HCT116 (cell line): ENCODE measurements around the gene NUCB2. TPM values are rescaled to one million over a fixed set of nuclear protein-coding genes. Genes with fewer than 3 reads are reported as not detected.

Experiments used
- ATAC-seq: fragments of 200-7000 bp; cut with Tn5 transposase; 2 replicates; pipeline ENCODE4 v1.9.1; 2020; ENCODE audit warnings: mild to moderate bottlenecking, moderate library complexity
- BruUV-seq: library from RNA; stranded (reverse); fragments of 400-500 nt; replicated peaks from 2 replicates; lab custom pipeline; 2021; lab: Mats Ljungman, UMichigan
- CTCF ChIA-PET: fragments of 300-600 bp; sonication (Branson Sonifier 250); formaldehyde crosslinking; loops from one replicate; lab custom pipeline; 2021; ENCODE audit warnings: antibody characterized with exemption; lab: Charles Lee
- POLR2A ChIA-PET: fragments of 300-600, 350-600 bp; sonication (Branson Sonifier 250); formaldehyde crosslinking; loops from one replicate; lab custom pipeline; 2021; ENCODE audit warnings: antibody characterized with exemption; lab: Charles Lee
- RAD21 ChIA-PET, 2 experiments: fragments of 300-600 bp; sonication (Branson Sonifier 250); formaldehyde crosslinking; loops; one replicate each; lab custom pipeline; 2023; ENCODE audit warnings: low total read pairs in 2 of 2; ENCODE audit not compliant: uncharacterized antibody in 2 of 2, unreplicated experiment in 2 of 2, low non-redundant PET in 1 of 2; lab: Charles Lee
- DNase-seq: peaks from one replicate; pipeline ENCODE4 v3.0.0-alpha.2; 2010; ENCODE audit warnings: low read depth, low spot score
- H2AFZ ChIP-seq: fragments of 200-600 bp; shearing (Covaris generic), sonication (generic); 2 replicates; pipeline ENCODE4 v1.6.1; 2017; ENCODE audit warnings: low read depth, mixed run types, mixed read lengths, antibody characterized with exemption, low read length; ENCODE audit not compliant: poor library complexity, severe bottlenecking
- H3K27ac ChIP-seq: 2 replicates; pipeline ENCODE4 v1.5.1; 2012; ENCODE audit warnings: low read depth, low read length
- H3K27me3 ChIP-seq: fragments of 200-600 bp; sonication (generic); 2 replicates; pipeline ENCODE4 v1.6.1; 2016; ENCODE audit warnings: mixed run types, low read length, mixed read lengths; ENCODE audit not compliant: insufficient read depth
- H3K36me3 ChIP-seq, 2 experiments: fragments of 200-500 bp in 1 of 2; fragments of 200-600 bp in 1 of 2; sonication (Bioruptor generic) in 1 of 2; sonication (generic) in 1 of 2; 2 replicates each; pipeline versions ENCODE4 v1.5.1 to v1.6.1; 2014 to 2016; ENCODE audit warnings: low read length in 2 of 2, inconsistent platforms in 1 of 2, mixed read lengths in 1 of 2, mixed run types in 1 of 2; ENCODE audit not compliant: insufficient read depth in 2 of 2, control insufficient read depth in 1 of 2
- H3K4me1 ChIP-seq, 2 experiments: fragments of 200-600 bp in 1 of 2; sonication (generic) in 1 of 2; 2 replicates each; pipeline versions ENCODE4 v1.5.1 to v1.6.1; 2012 to 2017; ENCODE audit warnings: low read length in 2 of 2, inconsistent platforms in 1 of 2, mild to moderate bottlenecking in 1 of 2, mixed read lengths in 1 of 2, mixed run types in 1 of 2, moderate library complexity in 1 of 2; ENCODE audit not compliant: insufficient read depth in 2 of 2, control insufficient read depth in 1 of 2
- H3K4me2 ChIP-seq: fragments of 200-600 bp; sonication (generic); 2 replicates; pipeline ENCODE4 v1.6.1; 2017; ENCODE audit warnings: mixed run types, low read length, mixed read lengths
- H3K4me3 ChIP-seq, 2 experiments: fragments of 200-600 bp in 1 of 2; sonication (generic) in 1 of 2; replicated peaks in 1 of 2; 2 replicates each; pipeline ENCODE4 v1.5.1; 2011 to 2016; ENCODE audit warnings: low read length in 2 of 2, control low read depth in 1 of 2, low read depth in 1 of 2, mild to moderate bottlenecking in 1 of 2, mixed read lengths in 1 of 2, mixed run types in 1 of 2
- H3K79me2 ChIP-seq: fragments of 200-600 bp; sonication (generic); 2 replicates; pipeline ENCODE4 v1.6.1; 2017; ENCODE audit warnings: mild to moderate bottlenecking, mixed run types, low read length, moderate library complexity, mixed read lengths; ENCODE audit not compliant: insufficient read depth
- H3K9ac ChIP-seq: fragments of 200-600 bp; sonication (generic); 2 replicates; pipeline ENCODE4 v1.6.1; 2016; ENCODE audit warnings: low read length, mixed read lengths
- H3K9me2 ChIP-seq: fragments of 200-600 bp; sonication (generic), shearing (Covaris generic); 2 replicates; pipeline ENCODE4 v1.6.1; 2017; ENCODE audit warnings: mixed run types, mild to moderate bottlenecking, moderate library complexity; ENCODE audit not compliant: insufficient read depth
- H3K9me3 ChIP-seq, 2 experiments: fragments of 200-500 bp in 1 of 2; fragments of 200-600 bp in 1 of 2; sonication (Bioruptor generic) in 1 of 2; sonication (generic) in 1 of 2; 2 replicates each; pipeline ENCODE4 v1.6.1; 2014 to 2017; ENCODE audit warnings: low read length in 2 of 2, mixed read lengths in 2 of 2, inconsistent platforms in 1 of 2, low read depth in 1 of 2, mild to moderate bottlenecking in 1 of 2, mixed run types in 1 of 2, moderate library complexity in 1 of 2; ENCODE audit not compliant: control insufficient read depth in 1 of 2, insufficient read depth in 1 of 2
- H4K20me1 ChIP-seq: fragments of 200-600 bp; sonication (generic), shearing (Covaris generic); 2 replicates; pipeline ENCODE4 v1.6.1; 2017; ENCODE audit warnings: mixed run types, mild to moderate bottlenecking, moderate library complexity; ENCODE audit not compliant: insufficient read depth
- ATF3 ChIP-seq: IDR thresholded peaks from 2 replicates; pipeline ENCODE4 v1.6.1; 2012
- CTCF ChIP-seq, 3 experiments: fragments of 200-600 bp in 1 of 3; sonication (generic) in 1 of 3; IDR thresholded peaks in 2 of 3; conservative IDR thresholded peaks in 1 of 3; 2 replicates each; pipeline ENCODE4 v1.5.1; 2012 to 2017; ENCODE audit warnings: low read depth in 2 of 3, low read length in 2 of 3, antibody characterized with exemption in 1 of 3, borderline replicate concordance in 1 of 3, control low read depth in 1 of 3, mild to moderate bottlenecking in 1 of 3, mixed read lengths in 1 of 3, mixed run types in 1 of 3, moderate library complexity in 1 of 3; ENCODE audit not compliant: insufficient read depth in 1 of 3
- EGR1 ChIP-seq: IDR thresholded peaks from 2 replicates; pipeline ENCODE4 v1.6.1; 2012; ENCODE audit warnings: low read depth
- EZH2phosphoT487 ChIP-seq: fragments of 200-600 bp; IDR thresholded peaks from 2 replicates; pipeline ENCODE4 v1.6.1; 2018; ENCODE audit warnings: antibody characterized with exemption, borderline replicate concordance
- FOSL1 ChIP-seq: IDR thresholded peaks from 2 replicates; pipeline ENCODE4 v1.6.1; 2012; ENCODE audit warnings: low read depth
- MAX ChIP-seq: IDR thresholded peaks from 2 replicates; pipeline ENCODE4 v1.6.1; 2012
- POLR2A ChIP-seq: IDR thresholded peaks from 2 replicates; pipeline ENCODE4 v1.7.0; 2011; ENCODE audit warnings: borderline replicate concordance; ENCODE audit not compliant: insufficient read depth, insufficient read length; ENCODE audit errors: extremely low read depth
- POLR2AphosphoS5 ChIP-seq: IDR thresholded peaks from 2 replicates; pipeline ENCODE4 v1.6.1; 2011; ENCODE audit warnings: mild to moderate bottlenecking, low read depth, low read length, moderate library complexity
- REST ChIP-seq: IDR thresholded peaks from 2 replicates; pipeline ENCODE4 v1.6.1; 2012; ENCODE audit warnings: low read depth
- SP1 ChIP-seq: IDR thresholded peaks from 2 replicates; pipeline ENCODE4 v1.6.1; 2012; ENCODE audit warnings: low read depth
- SRF ChIP-seq: IDR thresholded peaks from 2 replicates; pipeline ENCODE4 v1.6.1; 2012; ENCODE audit warnings: low read depth
- YY1 ChIP-seq: IDR thresholded peaks from 2 replicates; pipeline ENCODE4 v1.6.1; 2011; ENCODE audit warnings: low read length, low read depth, moderate library complexity, mild to moderate bottlenecking; ENCODE audit not compliant: insufficient replicate concordance; ENCODE audit errors: extremely low read depth
- ZFX ChIP-seq: fragments of 450-650 bp; IDR thresholded peaks from 2 replicates; pipeline ENCODE4 v1.6.1; 2017
- intact Hi-C: fragments of 100-400 bp; cut with micrococcal nuclease; formaldehyde crosslinking; loops from 2 replicates; pipeline ENCODE4 v1.10.0; 2022
- total RNA-seq: library from RNA; stranded (reverse); gene quantifications from one replicate; pipeline ENCODE4 v1.2.1, GENCODE V29; 2021; ENCODE audit not compliant: unreplicated experiment

Gene NUCB2
- total RNA-seq, 1 experiment from 2014 or later: 40.6 TPM

DNA sequence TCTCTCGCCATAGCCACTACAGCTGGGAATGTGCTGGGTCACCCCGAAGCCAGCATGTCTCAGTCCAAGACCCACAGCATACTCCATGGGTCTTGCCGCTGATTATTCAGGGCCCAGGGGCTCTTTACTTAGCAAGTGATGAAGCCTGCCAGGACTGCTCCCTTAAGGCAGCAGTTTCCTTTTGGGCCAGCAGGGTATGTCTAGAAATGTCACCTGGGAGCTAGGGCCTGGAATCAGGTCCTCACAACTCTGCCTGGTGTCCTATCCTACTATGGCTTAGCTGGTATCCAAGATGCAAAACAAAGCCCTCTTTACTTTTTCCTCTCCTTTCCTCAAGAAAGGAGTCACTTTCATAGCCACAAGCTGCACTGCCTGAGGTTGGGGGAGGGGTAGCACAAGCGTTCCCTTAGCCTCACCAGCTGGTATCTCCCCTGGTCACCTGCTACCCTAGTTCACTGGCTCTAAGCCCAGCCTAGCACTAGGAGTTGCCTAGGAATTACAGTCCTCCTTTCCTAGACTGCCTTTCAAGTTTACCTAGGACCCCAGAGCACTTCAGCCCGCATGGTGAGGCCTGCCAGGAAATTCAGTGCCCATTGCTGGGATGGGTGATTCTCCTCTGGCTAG lies 52.4 kb downstream of the NUCB2 start:
- H3K27me3 ChIP-seq: no peaks in the 10 kb centered on the region
- no peak overlapping the region for H3K4me3 ChIP-seq
- ChIA-PET POLR2A (no interaction called here), RAD21 (no interaction called here), CTCF (no interaction called here)
- TF ChIP-seq CTCF (IDR thresholded peaks at IDR 0.05 in 2 of 3, conservative IDR thresholded peaks at IDR 0.05 in 1 of 3; ENCODE audit: borderline replicate concordance in 1 of 3, insufficient read depth in 1 of 3, low read depth in 2 of 3, low read length in 2 of 3) (peak in 1 of 3 experiments; percentile 29; a peak in 1 of 6 replicates), ZFX (no peak)
- no peaks in the 10 kb centered on the region for H3K9me2 ChIP-seq
- ATAC-seq (peak; percentile 79), DNase-seq (no peak)
- H3K79me2 ChIP-seq: no peaks in the 10 kb centered on the region
- BruUV-seq: no TSS peak
- H3K9ac ChIP-seq: no peak overlapping the region
- no peaks in the 10 kb centered on the region for H3K4me1 ChIP-seq
- no peak overlapping the region for H2AFZ ChIP-seq
- H4K20me1 ChIP-seq: no peaks in the 10 kb centered on the region
- intact Hi-C loops: no loop called here
- no peak overlapping the region for H3K4me2 ChIP-seq
- no peaks in the 10 kb centered on the region; a peak in 1 of 4 replicates for H3K36me3 ChIP-seq
- no peak overlapping the region for H3K27ac ChIP-seq
- H3K9me3 ChIP-seq: no peaks in the 10 kb centered on the region

- DNase-seq (no peak), ATAC-seq (no peak)
- ChIA-PET POLR2A (no interaction called here), RAD21 (no interaction called here), CTCF (no interaction called here)
- H2AFZ ChIP-seq: no peak overlapping the region
- no peaks in the 10 kb centered on the region for H3K9me3 ChIP-seq
- BruUV-seq: no TSS peak
- no peak overlapping the region for H3K4me3 ChIP-seq
- no peaks in the 10 kb centered on the region for H3K79me2 ChIP-seq
- no peaks in the 10 kb centered on the region for H3K27me3 ChIP-seq
- no peaks in the 10 kb centered on the region; a peak in 1 of 4 replicates for H3K36me3 ChIP-seq
- no peak overlapping the region for H3K4me2 ChIP-seq
- TF ChIP-seq EGR1 (no peak), REST (no peak), ATF3 (no peak), EZH2phosphoT487 (no peak), MAX (no peak), SRF (no peak), FOSL1 (no peak), YY1 (no peak), SP1 (no peak), POLR2A (no peak), POLR2AphosphoS5 (no peak), ZFX (no peak)
- no peaks in the 10 kb centered on the region for H3K9me2 ChIP-seq
- H4K20me1 ChIP-seq: no peaks in the 10 kb centered on the region
- H3K9ac ChIP-seq: no peak overlapping the region
- intact Hi-C loops: no loop called here
- no peak overlapping the region for H3K27ac ChIP-seq
- H3K4me1 ChIP-seq: no peaks in the 10 kb centered on the region
Measured at GRCh38 chr11:17331669-17332068, 55.1 kb downstream of the NUCB2 start.
